Neural cell (in vitro differentiated cells): ENCODE measurements around the gene YWHAG. TPM values are rescaled to one million over a fixed set of nuclear protein-coding genes. Genes with fewer than 3 reads are reported as not detected.

Source experiments
- H2AFZ ChIP-seq: fragments of 200-600, 300-800 bp; sonication (generic), shearing (Covaris generic); 2 replicates; pipeline ENCODE4 v1.6.0; 2014; ENCODE audit warnings: low read depth, mild to moderate bottlenecking, antibody characterized with exemption, low read length, moderate library complexity
- H3F3A ChIP-seq: fragments of 200-600 bp; shearing (Covaris generic); 2 replicates; pipeline ENCODE4 v1.6.1; 2016; ENCODE audit warnings: mild to moderate bottlenecking, moderate library complexity, mixed read lengths, antibody characterized with exemption, low read length; ENCODE audit not compliant: insufficient read depth, poor library complexity, severe bottlenecking
- H3K27ac ChIP-seq: fragments of 200-600, 300-800 bp; sonication (generic), shearing (Covaris generic); 2 replicates; pipeline ENCODE4 v1.5.1; 2014; ENCODE audit warnings: mild to moderate bottlenecking, low read length, moderate library complexity
- H3K27me3 ChIP-seq: fragments of 300-800, 200-600 bp; sonication (generic), shearing (Covaris generic); 2 replicates; pipeline ENCODE4 v1.6.0; 2014; ENCODE audit warnings: mild to moderate bottlenecking, low read depth, low read length, moderate library complexity; ENCODE audit not compliant: insufficient read depth
- H3K36me3 ChIP-seq: fragments of 300-800, 200-600 bp; sonication (generic), shearing (Covaris generic); 2 replicates; pipeline ENCODE4 v1.5.1; 2014; ENCODE audit warnings: mild to moderate bottlenecking, antibody characterized with exemption, low read length, moderate library complexity; ENCODE audit not compliant: insufficient read depth
- H3K4me2 ChIP-seq: fragments of 300-800, 200-600 bp; sonication (generic), shearing (Covaris generic); 2 replicates; pipeline ENCODE4 v1.6.0; 2014; ENCODE audit warnings: mild to moderate bottlenecking, low read length
- H3K4me3 ChIP-seq: fragments of 300-800, 200-600 bp; sonication (generic), shearing (Covaris generic); 2 replicates; pipeline ENCODE4 v1.5.1; 2014; ENCODE audit warnings: mild to moderate bottlenecking, low read length, moderate library complexity
- H3K79me2 ChIP-seq: fragments of 200-600 bp; shearing (Covaris generic); replicated peaks from 2 replicates; pipeline ENCODE4 v1.6.0; 2014; ENCODE audit warnings: mild to moderate bottlenecking, low read length, moderate library complexity; ENCODE audit not compliant: insufficient read depth
- H3K9ac ChIP-seq: fragments of 300-800, 200-600 bp; sonication (generic), shearing (Covaris generic); 2 replicates; pipeline ENCODE4 v1.6.1; 2016; ENCODE audit warnings: mild to moderate bottlenecking, low read length, mixed read lengths
- H3K9me2 ChIP-seq: fragments of 200-600 bp; shearing (Covaris generic); 2 replicates; pipeline ENCODE4 v1.6.1; 2016; ENCODE audit warnings: mild to moderate bottlenecking, low read length, mixed read lengths; ENCODE audit not compliant: insufficient read depth
- H3K9me3 ChIP-seq: fragments of 200-600, 300-800 bp; sonication (generic), shearing (Covaris generic); 2 replicates; pipeline ENCODE4 v1.6.1; 2016; ENCODE audit warnings: mild to moderate bottlenecking, mixed run types, low read length, moderate library complexity, mixed read lengths
- H4K20me1 ChIP-seq: fragments of 200-600 bp; shearing (Covaris generic); 2 replicates; pipeline ENCODE4 v1.6.1; 2016; ENCODE audit warnings: mild to moderate bottlenecking, mixed run types; ENCODE audit not compliant: insufficient read depth
- EP300 ChIP-seq: fragments of 450-650 bp; conservative IDR thresholded peaks from 2 replicates; pipeline ENCODE4 v1.6.1; 2014; ENCODE audit warnings: antibody characterized with exemption, mild to moderate bottlenecking, moderate library complexity; ENCODE audit not compliant: poor library complexity, severe bottlenecking
- EZH2 ChIP-seq: fragments of 200-600, 300-800 bp; shearing (Covaris generic), sonication (generic); IDR thresholded peaks from 2 replicates; pipeline ENCODE4 v1.6.1; 2014; ENCODE audit warnings: antibody characterized with exemption, low read length, borderline replicate concordance, mild to moderate bottlenecking; ENCODE audit not compliant: insufficient read depth, poor library complexity, severe bottlenecking
- MXI1 ChIP-seq: fragments of 450-650 bp; conservative IDR thresholded peaks from 2 replicates; pipeline ENCODE4 v1.6.1; 2014; ENCODE audit warnings: antibody characterized with exemption, mild to moderate bottlenecking; ENCODE audit not compliant: poor library complexity, severe bottlenecking
- POLR2AphosphoS5 ChIP-seq: IDR thresholded peaks from 2 replicates; pipeline ENCODE4 v1.6.1; 2012
- RAD21 ChIP-seq: fragments of 450-650 bp; conservative IDR thresholded peaks from 2 replicates; pipeline ENCODE4 v1.6.1; 2014; ENCODE audit warnings: antibody characterized with exemption, mild to moderate bottlenecking, moderate library complexity
- SMC3 ChIP-seq: fragments of 450-650 bp; conservative IDR thresholded peaks from 2 replicates; pipeline ENCODE4 v1.6.1; 2014; ENCODE audit warnings: antibody characterized with exemption, mild to moderate bottlenecking, moderate library complexity; ENCODE audit not compliant: poor library complexity
- TAF1 ChIP-seq: IDR thresholded peaks from 2 replicates; pipeline ENCODE4 v1.6.1; 2012; ENCODE audit warnings: low read depth
- polyA plus RNA-seq: library from polyadenylated mRNA; depleted of rRNA; stranded (reverse); fragments of >200 nt; gene quantifications from 2 replicates; pipeline ENCODE4 v1.2.3, GENCODE V29; 2014
- TF ChIP-seq, protein P1 (sequence below): fragments of 450-650 bp; IDR thresholded peaks from 2 replicates; pipeline ENCODE4 v1.5.1; 2014; ENCODE audit warnings: antibody characterized with exemption, mild to moderate bottlenecking, moderate library complexity; ENCODE audit not compliant: poor library complexity, severe bottlenecking
- TF ChIP-seq, protein P2 (sequence below): IDR thresholded peaks from 2 replicates; pipeline ENCODE4 v1.6.1; 2012; ENCODE audit warnings: borderline replicate concordance

YWHAG gene
- polyA plus RNA-seq, 1 donor from 2014 or later, result 284 TPM

DNA sequence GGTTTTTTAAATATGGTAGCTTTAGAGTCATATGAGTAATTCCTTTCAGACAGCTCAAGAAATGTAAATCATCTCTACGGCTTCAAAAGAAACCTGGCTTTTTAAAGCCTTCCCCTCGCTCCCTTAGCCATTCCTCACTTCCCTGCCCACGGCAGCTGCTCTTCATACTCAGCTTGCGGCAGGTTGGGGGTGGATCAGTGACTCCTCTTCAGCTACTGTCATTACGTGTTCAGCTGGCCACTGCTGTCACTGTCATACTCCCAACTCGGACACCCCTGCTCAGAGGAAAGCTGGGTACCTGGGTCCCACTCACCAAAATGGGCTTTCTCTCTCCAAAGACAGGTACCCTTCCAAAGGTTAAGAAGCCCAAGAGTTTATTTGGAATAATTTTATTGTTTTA lies 6.6 kb downstream of the YWHAG start:
- H3K9ac ChIP-seq, result no peak overlapping the region
- H4K20me1 ChIP-seq, result peaks cover 41% of the 10 kb centered on the region
- H3K79me2 ChIP-seq, result peaks cover 98% of the 10 kb centered on the region
- H3K9me3 ChIP-seq, result no peaks in the 10 kb centered on the region
- no peak overlapping the region for H3K27ac ChIP-seq
- TF ChIP-seq RAD21, result no peak
- no peak for TF ChIP-seq POLR2AphosphoS5
- no peak for TF ChIP-seq MXI1
- TF ChIP-seq SMC3, result no peak
- TF ChIP-seq EP300, result no peak
- TF ChIP-seq TAF1, result no peak
- TF ChIP-seq, protein P1, sequence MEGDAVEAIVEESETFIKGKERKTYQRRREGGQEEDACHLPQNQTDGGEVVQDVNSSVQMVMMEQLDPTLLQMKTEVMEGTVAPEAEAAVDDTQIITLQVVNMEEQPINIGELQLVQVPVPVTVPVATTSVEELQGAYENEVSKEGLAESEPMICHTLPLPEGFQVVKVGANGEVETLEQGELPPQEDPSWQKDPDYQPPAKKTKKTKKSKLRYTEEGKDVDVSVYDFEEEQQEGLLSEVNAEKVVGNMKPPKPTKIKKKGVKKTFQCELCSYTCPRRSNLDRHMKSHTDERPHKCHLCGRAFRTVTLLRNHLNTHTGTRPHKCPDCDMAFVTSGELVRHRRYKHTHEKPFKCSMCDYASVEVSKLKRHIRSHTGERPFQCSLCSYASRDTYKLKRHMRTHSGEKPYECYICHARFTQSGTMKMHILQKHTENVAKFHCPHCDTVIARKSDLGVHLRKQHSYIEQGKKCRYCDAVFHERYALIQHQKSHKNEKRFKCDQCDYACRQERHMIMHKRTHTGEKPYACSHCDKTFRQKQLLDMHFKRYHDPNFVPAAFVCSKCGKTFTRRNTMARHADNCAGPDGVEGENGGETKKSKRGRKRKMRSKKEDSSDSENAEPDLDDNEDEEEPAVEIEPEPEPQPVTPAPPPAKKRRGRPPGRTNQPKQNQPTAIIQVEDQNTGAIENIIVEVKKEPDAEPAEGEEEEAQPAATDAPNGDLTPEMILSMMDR, result no peak
- no peak for TF ChIP-seq EZH2
- TF ChIP-seq, protein P2, sequence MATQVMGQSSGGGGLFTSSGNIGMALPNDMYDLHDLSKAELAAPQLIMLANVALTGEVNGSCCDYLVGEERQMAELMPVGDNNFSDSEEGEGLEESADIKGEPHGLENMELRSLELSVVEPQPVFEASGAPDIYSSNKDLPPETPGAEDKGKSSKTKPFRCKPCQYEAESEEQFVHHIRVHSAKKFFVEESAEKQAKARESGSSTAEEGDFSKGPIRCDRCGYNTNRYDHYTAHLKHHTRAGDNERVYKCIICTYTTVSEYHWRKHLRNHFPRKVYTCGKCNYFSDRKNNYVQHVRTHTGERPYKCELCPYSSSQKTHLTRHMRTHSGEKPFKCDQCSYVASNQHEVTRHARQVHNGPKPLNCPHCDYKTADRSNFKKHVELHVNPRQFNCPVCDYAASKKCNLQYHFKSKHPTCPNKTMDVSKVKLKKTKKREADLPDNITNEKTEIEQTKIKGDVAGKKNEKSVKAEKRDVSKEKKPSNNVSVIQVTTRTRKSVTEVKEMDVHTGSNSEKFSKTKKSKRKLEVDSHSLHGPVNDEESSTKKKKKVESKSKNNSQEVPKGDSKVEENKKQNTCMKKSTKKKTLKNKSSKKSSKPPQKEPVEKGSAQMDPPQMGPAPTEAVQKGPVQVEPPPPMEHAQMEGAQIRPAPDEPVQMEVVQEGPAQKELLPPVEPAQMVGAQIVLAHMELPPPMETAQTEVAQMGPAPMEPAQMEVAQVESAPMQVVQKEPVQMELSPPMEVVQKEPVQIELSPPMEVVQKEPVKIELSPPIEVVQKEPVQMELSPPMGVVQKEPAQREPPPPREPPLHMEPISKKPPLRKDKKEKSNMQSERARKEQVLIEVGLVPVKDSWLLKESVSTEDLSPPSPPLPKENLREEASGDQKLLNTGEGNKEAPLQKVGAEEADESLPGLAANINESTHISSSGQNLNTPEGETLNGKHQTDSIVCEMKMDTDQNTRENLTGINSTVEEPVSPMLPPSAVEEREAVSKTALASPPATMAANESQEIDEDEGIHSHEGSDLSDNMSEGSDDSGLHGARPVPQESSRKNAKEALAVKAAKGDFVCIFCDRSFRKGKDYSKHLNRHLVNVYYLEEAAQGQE, result no peak
- H3K4me3 ChIP-seq, result no peak overlapping the region
- H3K9me2 ChIP-seq, result no peaks in the 10 kb centered on the region
- no peaks in the 10 kb centered on the region for H3K27me3 ChIP-seq
- H3K36me3 ChIP-seq, result peaks cover 23% of the 10 kb centered on the region
- H2AFZ ChIP-seq, result no peak overlapping the region
- H3F3A ChIP-seq, result peaks cover 12% of the 10 kb centered on the region
- H3K4me2 ChIP-seq, result no peak overlapping the region

DNA sequence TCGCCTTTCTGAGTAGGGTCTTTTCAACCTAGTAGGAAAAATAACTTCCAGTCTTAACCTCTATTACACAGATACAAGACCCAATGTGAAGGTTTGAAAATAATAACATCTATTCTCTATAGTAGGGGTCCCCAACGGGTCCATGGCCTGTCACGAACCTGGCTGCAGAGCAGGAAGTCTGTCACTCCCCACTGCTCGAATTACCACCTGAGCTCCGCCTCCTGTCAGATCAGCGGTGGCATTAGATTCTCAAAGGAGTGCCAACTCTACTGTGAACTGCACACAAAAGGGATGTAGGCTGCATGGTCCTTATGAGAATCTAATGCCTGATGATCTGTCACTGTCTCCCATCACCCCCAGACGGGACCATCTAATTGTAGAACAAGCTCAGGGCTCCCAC lies 7.4 kb downstream of the YWHAG start:
- Histone ChIP-seq H2AFZ (no peak overlapping the region), H3K4me2 (no peak overlapping the region), H3F3A (peaks cover 8% of the 10 kb centered on the region), H4K20me1 (peaks cover 46% of the 10 kb centered on the region), H3K79me2 (peaks cover 98% of the 10 kb centered on the region), H3K9ac (no peak overlapping the region), H3K9me3 (no peaks in the 10 kb centered on the region), H3K36me3 (peaks cover 23% of the 10 kb centered on the region), H3K4me3 (no peak overlapping the region), H3K27ac (no peak overlapping the region), H3K27me3 (no peaks in the 10 kb centered on the region), H3K9me2 (no peaks in the 10 kb centered on the region)
- TF ChIP-seq EP300 (no peak), MXI1 (no peak), EZH2 (no peak), POLR2AphosphoS5 (no peak), TAF1 (no peak), SMC3 (no peak), RAD21 (no peak)
- TF ChIP-seq, protein P1, result no peak
- TF ChIP-seq, protein P2, result no peak
